Naive thymus-derived CD8-positive, alpha-beta T cell (primary cell): Measurements from ENCODE around the gene DNAJB13. TPM values are rescaled to one million over a fixed set of nuclear protein-coding genes. Genes with fewer than 3 reads are reported as not detected.

Source experiments
- ATAC-seq, 2 donors: fragments of 150-1000 bp; cut with Tn5 transposase in 1 of 2; sonication (Bioruptor Pico), chemical (Tn5 transposase) in 1 of 2; 1 replicate in 1 of 2; 2 replicates in 1 of 2; pipeline ENCODE4 v1.10.0; 2021; ENCODE audit warnings: mild to moderate bottlenecking in 2 of 2, moderate library complexity in 2 of 2
- POLR2A ChIA-PET: fragments of 350-600 bp; sonication (Branson Sonifier 250); formaldehyde crosslinking; loops from one replicate; lab custom pipeline; 2021; ENCODE audit warnings: antibody characterized with exemption; lab: Charles Lee
- DNase-seq, 10 donors: peaks; one replicate each; pipeline versions ENCODE4 v3.0.0 to v3.0.0-alpha.2; 2020 to 2022
- H3K27ac Mint-ChIP-seq, 10 donors: one replicate each; pipeline ENCODE4 v1.8.0; 2020 to 2022; ENCODE audit warnings: mild to moderate bottlenecking in 10 of 10, mixed read lengths in 10 of 10, moderate library complexity in 4 of 10, inconsistent platforms in 1 of 10
- H3K27me3 Mint-ChIP-seq, 5 donors: one replicate each; pipeline ENCODE4 v1.8.0; 2021 to 2022; ENCODE audit warnings: mixed read lengths in 5 of 5
- H3K36me3 Mint-ChIP-seq, 3 donors: one replicate each; pipeline ENCODE4 v1.8.0; 2020 to 2022; ENCODE audit warnings: mixed read lengths in 3 of 3, mild to moderate bottlenecking in 2 of 3, inconsistent platforms in 1 of 3
- H3K4me1 Mint-ChIP-seq, 4 donors: one replicate each; pipeline ENCODE4 v1.8.0; 2021 to 2022; ENCODE audit warnings: mixed read lengths in 4 of 4
- H3K4me3 Mint-ChIP-seq, 10 donors: one replicate each; pipeline ENCODE4 v1.8.0; 2020 to 2022; ENCODE audit warnings: mild to moderate bottlenecking in 10 of 10, mixed read lengths in 10 of 10, moderate library complexity in 6 of 10, inconsistent platforms in 1 of 10
- H3K9me3 Mint-ChIP-seq, 9 donors: one replicate each; pipeline ENCODE4 v1.8.0; 2020 to 2022; ENCODE audit warnings: mixed read lengths in 9 of 9, mild to moderate bottlenecking in 3 of 9, inconsistent platforms in 1 of 9, moderate library complexity in 1 of 9
- polyA plus RNA-seq, 3 donors: library from polyadenylated mRNA; unstranded; fragments of 300-500 nt; fragmentation: Illumina TruSeq; gene quantifications; one replicate each; pipeline ENCODE4 v1.2.3, GENCODE V29; 2021
- total RNA-seq, 8 experiments: library from RNA in 2 of 8; stranded (reverse) in 2 of 8; gene quantifications; one replicate each; pipeline ENCODE4 v1.2.3 and lab custom pipeline; 2021 to 2026

The DNAJB13 gene
- total and polyA plus RNA-seq, 5 experiments from 2014 or later = 0.16 to 0.60 (median 0.46) TPM

DNA sequence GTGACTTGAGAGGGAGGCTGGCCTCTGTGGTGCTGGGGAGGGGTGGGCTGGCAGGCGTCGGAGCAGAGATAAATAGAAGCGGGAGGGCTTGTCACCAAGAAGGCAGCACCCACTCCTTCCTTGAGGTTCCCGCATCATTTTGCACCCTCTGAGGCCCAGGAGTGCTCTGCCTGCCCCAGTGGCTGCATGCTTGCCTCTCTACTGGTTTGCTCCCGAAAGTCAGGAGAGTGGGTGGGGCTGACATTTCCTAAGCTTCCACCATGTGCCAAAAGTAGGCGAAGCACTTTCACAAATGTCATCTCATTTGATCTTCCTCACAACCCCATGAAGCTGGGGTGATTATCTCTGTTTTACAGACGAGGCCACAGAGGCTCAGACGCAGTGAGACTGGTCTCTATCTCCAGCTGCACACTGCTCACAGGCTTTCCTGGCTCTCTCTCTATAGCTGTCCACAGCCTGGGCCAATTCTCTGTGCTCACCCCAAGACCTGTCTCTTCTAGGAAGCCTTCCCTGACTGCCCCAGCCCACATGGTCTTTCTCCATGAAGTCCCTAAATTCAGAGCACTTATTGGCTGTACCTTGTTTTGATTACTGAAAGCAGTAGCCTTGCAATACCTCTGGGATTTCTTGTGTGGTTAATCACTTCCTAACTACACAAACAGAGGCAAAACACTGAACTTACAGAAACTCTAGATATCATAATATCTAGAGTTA, 60.7 kb downstream of the DNAJB13 start:
- Mint-ChIP-seq H3K4me1 (peaks cover 53 to 94% (median 88%) of the 10 kb centered on the region in 4 donors), H3K27ac (peak overlapping the region; percentile 90 to 99 (median 95)), H3K4me3 (peak overlapping the region in 9 of 10 donors; percentile 20 to 82 (median 66)), H3K36me3 (peaks cover 0 to 10% (median 3%) of the 10 kb centered on the region in 3 donors), H3K9me3 (no peaks in the 10 kb centered on the region), H3K27me3 (no peaks in the 10 kb centered on the region)
- DNase-seq (peak in 5 of 10 donors; percentile 32 to 55 (median 35)), ATAC-seq (peak; percentile 77 to 82)
- POLR2A ChIA-PET = interaction anchor here (0.6 to 15.0 kb wide), 8 partner anchors 8 to 326 kb away, joined by 3 to 452 read pairs (median 4); partner anchors contain the start of genes C2CD3 and UCP2

DNA sequence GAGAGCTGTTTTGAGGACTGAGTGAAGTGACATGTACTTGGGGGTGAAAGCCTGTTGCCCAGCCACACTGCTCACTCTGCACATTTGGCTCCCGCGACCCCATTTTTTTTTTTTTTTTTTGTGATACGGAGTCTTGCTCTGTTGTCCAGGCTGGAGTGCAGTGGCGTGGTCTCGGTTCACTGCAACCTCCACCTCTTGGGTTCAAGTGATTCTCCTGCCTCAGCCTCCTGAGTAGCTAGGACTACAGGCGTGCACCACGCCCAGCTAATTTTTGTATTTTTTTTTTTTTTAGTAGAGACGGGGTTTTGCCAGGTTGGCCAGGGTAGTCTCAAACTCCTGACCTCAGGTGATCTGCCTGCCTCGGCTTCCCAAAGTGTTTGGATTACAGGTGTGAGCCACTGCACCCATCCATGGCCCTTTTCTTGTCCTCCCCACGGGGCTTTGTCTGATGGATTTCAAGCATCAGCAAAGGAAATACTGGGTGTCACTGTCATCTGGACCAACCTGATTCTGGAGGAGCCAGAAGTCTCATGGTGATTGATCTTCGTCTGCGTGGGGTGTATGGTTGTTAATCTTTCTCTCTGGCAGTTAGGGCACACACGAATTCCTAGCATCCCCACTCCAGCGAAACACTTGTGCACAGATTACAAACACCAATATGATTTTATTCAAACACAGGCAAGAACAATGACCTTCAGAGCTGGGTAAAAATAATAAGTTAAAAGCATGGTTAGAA, 61.4 kb downstream of the DNAJB13 start:
- Mint-ChIP-seq H3K36me3 (peaks cover 0 to 16% (median 10%) of the 10 kb centered on the region in 3 donors), H3K27ac (peak overlapping the region; percentile 90 to 99 (median 95)), H3K4me3 (peak overlapping the region in 9 of 10 donors; percentile 20 to 82 (median 66)), H3K27me3 (no peaks in the 10 kb centered on the region), H3K9me3 (no peaks in the 10 kb centered on the region), H3K4me1 (peaks cover 50 to 95% (median 86%) of the 10 kb centered on the region in 4 donors)
- ATAC-seq (no peak), DNase-seq (no peak)
- POLR2A ChIA-PET = interaction anchor here (0.6 to 15.0 kb wide), 10 partner anchors 8 to 326 kb away, joined by 3 to 452 read pairs (median 4); partner anchors contain the start of genes C2CD3 and UCP2

GRCh38 chr11:74013141-74013540, 62.3 kb downstream of the DNAJB13 start:
- H3K27ac Mint-ChIP-seq = peak overlapping the region in 8 of 10 donors; percentile 63 to 99 (median 92)
- no peaks in the 10 kb centered on the region for H3K27me3 Mint-ChIP-seq
- POLR2A ChIA-PET = interaction anchor here (0.8 to 15.0 kb wide), 8 partner anchors 8 to 38 kb away, joined by 3 to 452 read pairs (median 8); partner anchors contain the start of gene UCP2
- peaks cover 46 to 89% (median 77%) of the 10 kb centered on the region in 4 donors for H3K4me1 Mint-ChIP-seq
- no peak for ATAC-seq
- no peak for DNase-seq
- H3K36me3 Mint-ChIP-seq = peaks cover 0 to 16% (median 15%) of the 10 kb centered on the region in 3 donors
- H3K4me3 Mint-ChIP-seq = no peak overlapping the region
- no peaks in the 10 kb centered on the region for H3K9me3 Mint-ChIP-seq

- no peak for DNase-seq
- Mint-ChIP-seq H3K36me3 (peaks cover 0 to 18% (median 16%) of the 10 kb centered on the region in 3 donors), H3K27me3 (no peaks in the 10 kb centered on the region), H3K4me1 (peaks cover 40 to 77% (median 65%) of the 10 kb centered on the region in 4 donors), H3K4me3 (peak overlapping the region in 2 of 10 donors; percentile 23 to 34), H3K9me3 (no peaks in the 10 kb centered on the region), H3K27ac (peak overlapping the region; percentile 32 to 97 (median 78))
- no peak for ATAC-seq
- POLR2A ChIA-PET = interaction anchor here (0.8 to 15.0 kb wide), 6 partner anchors 10 to 51 kb away, joined by 3 to 452 read pairs (median 12); partner anchors contain the start of gene UCP2
Measured at GRCh38 chr11:74014880-74015279, 64.1 kb downstream of the DNAJB13 start.

- POLR2A ChIA-PET = interaction anchor here (1.1 to 15.0 kb wide), 5 partner anchors 11 to 52 kb away, joined by 3 to 452 read pairs (median 18); partner anchors contain the start of gene UCP2
- Mint-ChIP-seq H3K4me1 (peaks cover 29 to 65% (median 53%) of the 10 kb centered on the region in 4 donors), H3K4me3 (no peak overlapping the region), H3K27me3 (no peaks in the 10 kb centered on the region), H3K27ac (peak overlapping the region in 9 of 10 donors; percentile 12 to 94 (median 58)), H3K9me3 (no peaks in the 10 kb centered on the region), H3K36me3 (peaks cover 0 to 18% (median 16%) of the 10 kb centered on the region in 3 donors)
- no peak for DNase-seq
- ATAC-seq = no peak
Measured at GRCh38 chr11:74015919-74016684, 65.3 kb downstream of the DNAJB13 start.

- H3K4me3 Mint-ChIP-seq = no peak overlapping the region
- POLR2A ChIA-PET = interaction anchor here (0.8 to 15.0 kb wide), 4 partner anchors 12 to 43 kb away, joined by 3 to 452 read pairs (median 4); partner anchors contain the start of gene UCP2
- DNase-seq = no peak
- H3K9me3 Mint-ChIP-seq = no peaks in the 10 kb centered on the region
- no peak for ATAC-seq
- peaks cover 0 to 16% (median 16%) of the 10 kb centered on the region in 3 donors for H3K36me3 Mint-ChIP-seq
- H3K27ac Mint-ChIP-seq = peak overlapping the region in 5 of 10 donors; percentile 40 to 80 (median 78)
- H3K27me3 Mint-ChIP-seq = no peaks in the 10 kb centered on the region
- peaks cover 19 to 50% (median 40%) of the 10 kb centered on the region in 4 donors for H3K4me1 Mint-ChIP-seq
Measured at GRCh38 chr11:74017631-74018030, 66.8 kb downstream of the DNAJB13 start.

- H3K27ac Mint-ChIP-seq = peak overlapping the region in 8 of 10 donors; percentile 31 to 84 (median 58)
Measured at GRCh38 chr11:74018331-74019005, 67.6 kb downstream of the DNAJB13 start.

DNA sequence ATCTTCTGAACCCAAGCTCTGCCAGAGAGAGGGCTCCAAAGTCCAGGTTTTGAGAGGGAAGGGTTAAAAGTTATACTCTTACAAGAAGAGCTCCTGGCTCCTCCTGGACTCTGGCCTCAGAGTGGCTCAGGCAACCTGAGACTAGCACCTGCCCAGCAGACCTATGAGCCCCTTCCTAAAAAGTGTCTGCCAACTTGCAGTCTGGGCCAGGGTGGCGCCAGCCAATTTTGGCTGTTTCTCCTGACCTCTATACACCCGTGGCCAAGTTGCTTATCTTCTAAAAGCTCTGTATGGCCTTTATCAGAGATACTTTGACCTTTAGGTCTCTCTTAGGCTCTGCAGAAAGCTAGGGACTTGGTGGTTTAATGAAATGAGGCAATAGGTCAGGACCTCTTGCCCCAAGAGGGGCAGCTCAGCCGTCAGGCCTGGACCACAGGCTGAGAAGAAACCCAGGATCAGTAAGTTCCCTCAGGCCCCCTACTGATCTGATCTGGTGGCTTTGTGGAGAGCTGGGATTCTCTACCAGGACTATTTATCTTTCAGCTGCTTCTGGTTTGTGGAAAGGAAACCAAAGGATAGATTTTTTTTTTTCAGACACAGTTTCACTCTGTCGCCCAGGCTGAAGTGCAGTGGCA, 68.4 kb downstream of the DNAJB13 start:
- ATAC-seq (no peak), DNase-seq (no peak)
- H3K27me3 Mint-ChIP-seq = no peaks in the 10 kb centered on the region
- H3K4me3 Mint-ChIP-seq = peak overlapping the region in 1 of 10 donors; percentile 2
- POLR2A ChIA-PET = interaction anchor here (0.7 to 15.0 kb wide), 6 partner anchors 9 to 152 kb away, joined by 3 to 452 read pairs (median 4); partner anchors contain the start of genes C2CD3, PPME1, UCP2 and UCP3
- peaks cover 0 to 23% (median 20%) of the 10 kb centered on the region in 3 donors for H3K36me3 Mint-ChIP-seq
- peaks cover 20 to 42% (median 35%) of the 10 kb centered on the region in 4 donors for H3K4me1 Mint-ChIP-seq
- peak overlapping the region in 6 of 10 donors; percentile 31 to 84 (median 62) for H3K27ac Mint-ChIP-seq
- H3K9me3 Mint-ChIP-seq = no peaks in the 10 kb centered on the region

More at GRCh38 chr11:74018331-74019005, 67.6 kb downstream of the DNAJB13 start:
- Mint-ChIP-seq H3K27me3 (no peaks in the 10 kb centered on the region), H3K9me3 (no peaks in the 10 kb centered on the region), H3K36me3 (peaks cover 0 to 20% (median 18%) of the 10 kb centered on the region in 3 donors), H3K4me3 (no peak overlapping the region), H3K4me1 (peaks cover 19 to 44% (median 37%) of the 10 kb centered on the region in 4 donors)
- DNase-seq (no peak), ATAC-seq (no peak)
- POLR2A ChIA-PET = interaction anchor here (0.8 to 15.0 kb wide), 5 partner anchors 10 to 43 kb away, joined by 3 to 452 read pairs (median 4); partner anchors contain the start of genes UCP2 and UCP3

DNA sequence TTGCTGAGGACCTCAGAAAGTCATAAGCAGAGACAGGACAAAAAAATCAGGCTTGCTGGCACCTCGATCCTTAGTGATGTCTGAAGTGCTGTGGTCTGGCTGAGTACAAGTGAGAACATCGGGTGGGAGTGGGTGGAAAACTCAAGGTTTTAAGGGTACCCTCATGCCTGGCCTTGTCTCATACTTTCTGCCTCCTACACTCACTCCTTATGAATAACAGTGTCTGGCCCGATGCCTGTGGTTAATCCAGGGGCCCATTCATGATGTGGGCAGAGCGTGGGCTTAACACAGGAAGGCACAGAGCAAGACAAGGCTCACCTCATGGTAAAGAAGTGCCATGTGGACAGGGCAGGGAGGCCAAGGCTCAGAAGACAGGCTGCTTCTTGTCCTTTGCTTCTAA, 69.0 kb downstream of the DNAJB13 start:
- Mint-ChIP-seq H3K9me3 (no peaks in the 10 kb centered on the region), H3K4me3 (peak overlapping the region in 1 of 10 donors; percentile 14), H3K27ac (peak overlapping the region in 2 of 10 donors; percentile 55 to 61), H3K27me3 (no peaks in the 10 kb centered on the region), H3K4me1 (peaks cover 16 to 39% (median 30%) of the 10 kb centered on the region in 4 donors), H3K36me3 (peaks cover 0 to 24% (median 20%) of the 10 kb centered on the region in 3 donors)
- ATAC-seq (peak in 1 of 2 donors; percentile 37), DNase-seq (no peak)
- POLR2A ChIA-PET = interaction anchor here (0.7 to 15.0 kb wide), 5 partner anchors 8 to 151 kb away, joined by 3 to 452 read pairs (median 4); partner anchors contain the start of genes C2CD3, PPME1 and UCP2
